ENCODE data around the gene PRKAR1B.

DNA sequence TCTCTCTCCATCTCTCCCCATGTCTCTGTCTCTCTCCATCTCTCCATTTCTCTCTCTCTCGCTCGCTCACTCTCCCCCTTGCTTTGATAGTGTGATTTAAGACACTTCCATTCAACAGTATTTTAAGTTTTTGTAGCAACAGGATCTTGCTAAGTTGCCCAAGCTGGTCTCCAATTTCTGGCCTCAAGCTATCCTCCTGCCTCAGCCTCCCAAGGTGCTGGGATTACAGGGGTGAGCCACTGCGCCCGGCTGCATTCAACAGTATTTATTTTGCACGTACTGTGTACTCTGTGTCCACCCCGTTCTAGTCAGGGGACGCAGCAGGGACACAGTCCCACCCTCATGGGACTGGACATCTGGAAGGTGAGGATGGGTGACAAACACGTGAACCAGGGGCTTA is 193.0 kb downstream of the PRKAR1B start:
- TF ChIP-seq, protein P1, sequence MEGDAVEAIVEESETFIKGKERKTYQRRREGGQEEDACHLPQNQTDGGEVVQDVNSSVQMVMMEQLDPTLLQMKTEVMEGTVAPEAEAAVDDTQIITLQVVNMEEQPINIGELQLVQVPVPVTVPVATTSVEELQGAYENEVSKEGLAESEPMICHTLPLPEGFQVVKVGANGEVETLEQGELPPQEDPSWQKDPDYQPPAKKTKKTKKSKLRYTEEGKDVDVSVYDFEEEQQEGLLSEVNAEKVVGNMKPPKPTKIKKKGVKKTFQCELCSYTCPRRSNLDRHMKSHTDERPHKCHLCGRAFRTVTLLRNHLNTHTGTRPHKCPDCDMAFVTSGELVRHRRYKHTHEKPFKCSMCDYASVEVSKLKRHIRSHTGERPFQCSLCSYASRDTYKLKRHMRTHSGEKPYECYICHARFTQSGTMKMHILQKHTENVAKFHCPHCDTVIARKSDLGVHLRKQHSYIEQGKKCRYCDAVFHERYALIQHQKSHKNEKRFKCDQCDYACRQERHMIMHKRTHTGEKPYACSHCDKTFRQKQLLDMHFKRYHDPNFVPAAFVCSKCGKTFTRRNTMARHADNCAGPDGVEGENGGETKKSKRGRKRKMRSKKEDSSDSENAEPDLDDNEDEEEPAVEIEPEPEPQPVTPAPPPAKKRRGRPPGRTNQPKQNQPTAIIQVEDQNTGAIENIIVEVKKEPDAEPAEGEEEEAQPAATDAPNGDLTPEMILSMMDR (IDR thresholded peaks at IDR 0.05) = no peak
- no peak for TF ChIP-seq EZH2phosphoT487 (IDR thresholded peaks at IDR 0.05)
